ENCODE results near the gene CBR4.

DNA sequence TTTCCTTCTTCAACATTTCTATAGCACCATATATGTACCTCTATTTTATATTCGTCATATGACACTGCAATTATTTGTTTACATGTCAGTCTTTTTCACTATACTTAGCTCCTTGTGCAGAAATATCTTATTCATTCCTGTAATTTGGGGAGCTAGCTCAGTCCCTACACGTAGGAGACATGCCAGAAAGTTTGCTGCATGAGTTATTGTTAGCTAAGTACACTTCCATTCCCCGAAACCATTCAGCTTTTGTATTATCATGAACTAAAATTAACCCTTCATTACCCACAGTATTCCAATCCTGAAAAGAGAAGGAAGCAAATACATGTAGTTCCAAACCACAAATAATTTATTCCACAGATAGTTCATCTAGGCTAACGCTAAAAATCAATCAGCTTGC, 10.2 kb downstream of the CBR4 start:
- TF ChIP-seq, protein P1, sequence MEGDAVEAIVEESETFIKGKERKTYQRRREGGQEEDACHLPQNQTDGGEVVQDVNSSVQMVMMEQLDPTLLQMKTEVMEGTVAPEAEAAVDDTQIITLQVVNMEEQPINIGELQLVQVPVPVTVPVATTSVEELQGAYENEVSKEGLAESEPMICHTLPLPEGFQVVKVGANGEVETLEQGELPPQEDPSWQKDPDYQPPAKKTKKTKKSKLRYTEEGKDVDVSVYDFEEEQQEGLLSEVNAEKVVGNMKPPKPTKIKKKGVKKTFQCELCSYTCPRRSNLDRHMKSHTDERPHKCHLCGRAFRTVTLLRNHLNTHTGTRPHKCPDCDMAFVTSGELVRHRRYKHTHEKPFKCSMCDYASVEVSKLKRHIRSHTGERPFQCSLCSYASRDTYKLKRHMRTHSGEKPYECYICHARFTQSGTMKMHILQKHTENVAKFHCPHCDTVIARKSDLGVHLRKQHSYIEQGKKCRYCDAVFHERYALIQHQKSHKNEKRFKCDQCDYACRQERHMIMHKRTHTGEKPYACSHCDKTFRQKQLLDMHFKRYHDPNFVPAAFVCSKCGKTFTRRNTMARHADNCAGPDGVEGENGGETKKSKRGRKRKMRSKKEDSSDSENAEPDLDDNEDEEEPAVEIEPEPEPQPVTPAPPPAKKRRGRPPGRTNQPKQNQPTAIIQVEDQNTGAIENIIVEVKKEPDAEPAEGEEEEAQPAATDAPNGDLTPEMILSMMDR (conservative IDR thresholded peaks at IDR 0.05; ENCODE audit: low read length): no peak
- TF ChIP-seq EZH2phosphoT487 (IDR thresholded peaks at IDR 0.05; ENCODE audit: borderline replicate concordance): no peak

All from Loucy (cell line).